Panc1 (cell line): ENCODE data around the gene TOM1.

ENCODE experiments used
- POLR2AphosphoS5 ChIP-seq: IDR thresholded peaks from 2 replicates; pipeline ENCODE4 v1.6.1; 2012; ENCODE audit warnings: mild to moderate bottlenecking, low read depth, low read length, moderate library complexity
- SIN3A ChIP-seq: IDR thresholded peaks from 2 replicates; pipeline ENCODE4 v1.6.1; 2012; ENCODE audit warnings: low read depth, mild to moderate bottlenecking, low read length, moderate library complexity, borderline replicate concordance; ENCODE audit not compliant: insufficient read depth
- TF ChIP-seq, protein P1 (sequence below): fragments of 450-650 bp; IDR thresholded peaks from 2 replicates; pipeline ENCODE4 v1.5.1; 2017; ENCODE audit warnings: mild to moderate bottlenecking

DNA sequence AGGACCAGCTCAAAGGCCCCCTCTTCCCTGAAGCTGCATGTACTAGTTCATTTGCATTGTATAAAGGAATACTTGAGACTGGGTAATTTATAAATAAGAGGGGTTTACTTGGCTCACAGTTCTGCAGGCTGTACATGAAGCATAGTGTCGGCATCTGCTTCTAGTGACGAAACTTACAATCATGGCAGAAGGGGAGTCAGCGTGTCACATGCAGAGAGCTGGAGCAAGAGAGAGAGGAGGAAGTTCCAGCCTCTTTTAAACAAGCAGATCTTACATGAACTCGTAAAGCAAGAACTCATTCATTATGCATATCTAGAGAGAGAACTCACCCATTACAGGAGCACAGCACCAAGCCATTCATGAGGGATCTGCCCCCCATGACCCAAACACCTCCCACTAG is 49.5 kb upstream of the TOM1 start:
- TF ChIP-seq SIN3A, result no peak
- TF ChIP-seq, protein P1, sequence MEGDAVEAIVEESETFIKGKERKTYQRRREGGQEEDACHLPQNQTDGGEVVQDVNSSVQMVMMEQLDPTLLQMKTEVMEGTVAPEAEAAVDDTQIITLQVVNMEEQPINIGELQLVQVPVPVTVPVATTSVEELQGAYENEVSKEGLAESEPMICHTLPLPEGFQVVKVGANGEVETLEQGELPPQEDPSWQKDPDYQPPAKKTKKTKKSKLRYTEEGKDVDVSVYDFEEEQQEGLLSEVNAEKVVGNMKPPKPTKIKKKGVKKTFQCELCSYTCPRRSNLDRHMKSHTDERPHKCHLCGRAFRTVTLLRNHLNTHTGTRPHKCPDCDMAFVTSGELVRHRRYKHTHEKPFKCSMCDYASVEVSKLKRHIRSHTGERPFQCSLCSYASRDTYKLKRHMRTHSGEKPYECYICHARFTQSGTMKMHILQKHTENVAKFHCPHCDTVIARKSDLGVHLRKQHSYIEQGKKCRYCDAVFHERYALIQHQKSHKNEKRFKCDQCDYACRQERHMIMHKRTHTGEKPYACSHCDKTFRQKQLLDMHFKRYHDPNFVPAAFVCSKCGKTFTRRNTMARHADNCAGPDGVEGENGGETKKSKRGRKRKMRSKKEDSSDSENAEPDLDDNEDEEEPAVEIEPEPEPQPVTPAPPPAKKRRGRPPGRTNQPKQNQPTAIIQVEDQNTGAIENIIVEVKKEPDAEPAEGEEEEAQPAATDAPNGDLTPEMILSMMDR, result no peak
- TF ChIP-seq POLR2AphosphoS5, result no peak
